NCI-H1048 (cell line): ENCODE data around the gene MRI1.
A peak's percentile ranks its signal among the peaks of the same experiment; 100 is the strongest.

Experiments used
- DNase-seq: peaks from one replicate; lab custom pipeline; 2025; lab: John Stamatoyannopoulos, UW

The MRI1 gene

DNA sequence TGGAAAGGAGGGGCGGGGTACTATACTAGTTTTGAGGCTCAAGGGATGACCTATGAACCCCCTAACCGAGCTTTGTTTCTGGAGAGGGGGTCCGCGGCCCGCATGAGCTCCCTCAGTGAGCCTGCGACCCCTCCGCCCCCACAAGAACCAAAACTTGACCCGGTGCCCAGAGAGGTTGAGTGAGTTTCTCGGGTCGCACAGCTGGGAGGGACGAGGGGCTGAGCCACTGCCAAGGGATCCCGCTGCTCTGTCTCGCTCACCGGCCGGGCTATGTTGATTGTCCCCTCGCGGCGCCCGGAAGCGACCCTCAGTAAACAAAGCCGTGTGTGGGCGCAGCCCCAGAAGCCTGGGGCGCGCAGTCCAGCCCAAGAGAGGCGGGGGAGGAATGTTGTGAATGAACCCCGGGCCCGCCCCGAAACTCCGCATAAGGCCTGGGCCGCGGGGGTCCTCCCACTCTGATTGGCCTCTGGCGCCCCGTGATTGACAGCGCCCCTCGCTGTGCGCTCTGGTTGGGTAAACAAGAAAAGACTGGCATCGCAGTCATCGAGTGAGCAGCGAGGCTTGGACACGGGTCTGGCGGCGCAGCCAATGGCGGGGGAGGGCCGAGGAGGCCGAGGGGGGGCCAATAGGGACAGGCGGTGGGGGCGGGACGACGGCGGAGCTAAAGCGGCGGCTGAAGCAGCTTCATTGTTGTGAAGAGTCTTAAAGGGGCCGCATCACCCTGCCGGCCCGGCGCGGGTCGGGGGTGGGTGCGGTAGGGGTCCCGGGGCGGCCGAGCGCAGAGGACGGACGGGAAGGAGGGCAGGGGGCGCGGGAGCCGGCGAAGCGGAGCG lies 30.7 kb downstream of the MRI1 start, which contains the start of gene ZSWIM4:
Gene ZSWIM4 (plus strand): TSS at position 687 of the 833 bp plus-strand sequence. CDS start 206 bp downstream, outside the sequence.
- DNase-seq: peak; percentile 98

DNA sequence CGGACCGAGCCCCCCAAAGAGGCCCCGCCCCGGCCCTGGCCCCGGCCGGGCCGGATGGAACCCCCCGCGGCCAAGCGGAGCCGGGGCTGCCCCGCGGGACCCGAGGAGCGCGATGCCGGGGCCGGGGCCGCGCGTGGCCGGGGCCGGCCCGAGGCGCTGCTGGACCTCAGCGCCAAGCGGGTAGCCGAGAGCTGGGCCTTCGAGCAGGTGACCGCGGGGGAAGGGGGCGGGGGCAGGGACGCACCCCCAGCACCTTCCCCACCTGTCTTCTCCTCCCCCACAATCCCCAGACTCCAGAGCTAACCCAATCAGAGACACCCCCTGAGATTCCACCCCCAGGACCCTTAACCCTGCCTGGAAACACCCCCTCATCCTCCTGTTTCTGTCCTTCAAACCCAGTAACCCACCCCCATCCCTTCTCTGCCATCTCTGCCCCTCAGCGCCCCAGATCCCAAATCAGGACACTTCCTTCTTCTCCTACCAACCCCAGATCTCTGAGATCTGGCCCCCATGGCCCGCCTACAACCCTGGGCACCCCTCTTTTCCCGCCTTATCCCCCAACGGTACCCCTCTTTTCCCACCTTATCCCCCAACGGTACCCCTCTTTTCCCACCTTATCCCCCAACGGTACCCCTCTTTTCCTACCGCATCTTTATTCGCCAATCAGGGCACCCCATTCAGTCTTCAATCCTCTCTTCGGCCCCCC lies 31.4 kb downstream of the MRI1 start:
- DNase-seq: no peak

- DNase-seq: no peak
These were observed 32.2 kb downstream of the MRI1 start for GRCh38 chr19:13796301-13797057.

GRCh38 chr19:13797058-13797440 lies 32.7 kb downstream of the MRI1 start:
- DNase-seq: no peak

DNA sequence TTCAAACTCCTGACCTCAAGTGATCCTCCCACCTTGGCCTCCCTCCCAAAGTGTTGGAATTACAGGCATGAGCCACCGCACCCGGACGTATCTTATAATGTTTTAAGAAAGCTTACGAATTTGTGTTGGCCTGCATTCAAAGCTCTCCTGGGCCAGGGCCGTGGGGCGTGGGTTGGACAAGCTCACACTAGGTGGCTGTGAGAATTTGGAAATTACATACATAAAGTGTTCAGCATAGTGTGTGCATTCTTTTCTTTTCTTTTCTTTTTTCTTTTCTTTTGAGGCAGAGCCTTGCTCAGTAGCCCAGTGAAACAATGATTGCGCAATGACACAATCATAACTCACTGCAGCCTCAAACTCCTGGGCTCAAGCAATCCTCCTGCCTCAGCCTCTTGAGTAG lies 33.5 kb downstream of the MRI1 start:
- DNase-seq: no peak

DNA sequence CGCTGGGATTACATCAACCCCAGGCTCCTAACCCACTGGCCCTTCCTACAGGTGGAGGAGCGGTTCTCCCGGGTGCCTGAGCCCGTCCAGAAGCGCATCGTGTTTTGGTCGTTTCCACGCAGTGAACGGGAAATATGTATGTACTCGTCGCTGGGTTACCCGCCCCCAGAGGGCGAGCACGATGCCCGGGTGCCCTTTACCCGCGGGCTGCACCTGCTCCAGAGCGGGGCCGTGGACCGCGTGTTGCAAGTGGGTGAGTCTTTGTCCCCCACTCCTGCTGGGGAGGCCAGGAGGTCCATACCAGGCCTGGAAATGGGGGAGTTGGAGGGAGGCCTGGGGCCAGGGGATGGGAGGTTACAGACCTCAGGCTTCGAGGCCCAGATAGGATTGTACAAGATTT lies 35.3 kb downstream of the MRI1 start:
- DNase-seq: no peak

DNA sequence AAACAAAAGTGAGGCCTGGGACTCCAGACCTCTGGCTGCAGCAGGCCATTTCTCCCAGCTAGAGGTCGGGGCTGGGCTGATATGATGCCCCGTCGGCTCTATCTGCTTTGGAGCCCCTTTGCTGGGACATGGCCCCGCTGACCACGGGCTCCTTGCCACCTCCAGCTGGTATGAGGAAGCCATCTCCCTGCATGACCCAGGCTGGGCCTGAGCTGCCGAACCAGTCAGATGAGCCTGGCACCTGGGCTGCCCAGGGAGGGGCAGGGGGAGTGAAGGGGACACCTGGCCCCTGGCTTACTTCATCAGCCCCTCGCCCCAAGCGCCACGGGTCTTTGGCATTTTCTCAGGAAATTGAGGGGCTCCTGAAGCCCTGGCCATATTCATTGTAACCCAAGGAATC lies 38.7 kb downstream of the MRI1 start:
- no peak for DNase-seq

GRCh38 chr19:13804830-13805683 lies 40.7 kb downstream of the MRI1 start:
- no peak for DNase-seq

DNA sequence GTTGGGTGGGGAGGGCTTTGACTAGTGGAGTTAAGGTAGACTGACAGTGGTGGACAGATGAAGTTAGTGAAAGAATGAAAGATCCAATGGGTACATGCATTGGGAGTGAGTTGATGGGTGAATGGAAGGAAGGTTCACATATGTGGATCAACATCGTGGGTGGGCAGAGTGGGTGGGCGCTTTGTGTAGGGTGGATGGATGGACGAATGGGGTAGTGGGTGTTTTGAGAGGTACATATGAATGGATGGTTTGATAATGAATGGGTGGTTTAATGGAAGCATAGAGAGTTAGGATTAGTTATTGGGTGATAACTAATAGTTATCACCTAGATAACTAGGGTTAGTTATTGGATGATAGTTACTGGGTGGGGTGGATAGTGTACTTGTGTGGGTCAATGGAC lies 42.4 kb downstream of the MRI1 start:
- no peak for DNase-seq

DNA sequence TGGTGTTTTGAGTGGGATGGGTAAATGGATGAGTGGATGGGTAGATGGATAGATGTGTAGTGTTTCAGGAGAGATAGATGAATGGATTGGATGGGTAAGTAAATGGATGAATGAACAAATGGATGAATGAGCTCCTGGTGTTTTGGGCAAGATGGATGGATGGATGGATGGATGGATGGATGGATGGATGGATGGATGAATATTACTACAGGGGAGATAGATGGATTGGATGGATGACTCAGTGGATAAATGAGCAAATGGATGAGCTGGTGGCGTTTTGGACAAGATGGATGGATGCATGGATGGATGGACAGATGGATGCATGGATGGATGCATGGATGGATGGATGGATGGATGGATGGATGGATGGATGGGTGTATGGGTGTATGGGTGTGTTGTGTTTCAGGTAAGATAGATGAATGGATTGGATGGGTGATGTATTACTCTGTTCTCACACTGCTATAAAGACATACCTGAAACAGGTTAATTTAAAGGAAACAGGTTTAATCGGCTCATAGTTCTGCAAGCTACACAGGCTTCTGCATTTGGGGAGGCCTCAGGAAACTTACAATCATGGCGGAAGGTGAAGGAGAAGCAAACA lies 43.2 kb downstream of the MRI1 start:
- DNase-seq: no peak

- DNase-seq: no peak
These were observed 44.5 kb downstream of the MRI1 start for GRCh38 chr19:13808856-13809255.

- DNase-seq: no peak
These were observed 48.2 kb downstream of the MRI1 start for GRCh38 chr19:13812544-13812943.

DNA sequence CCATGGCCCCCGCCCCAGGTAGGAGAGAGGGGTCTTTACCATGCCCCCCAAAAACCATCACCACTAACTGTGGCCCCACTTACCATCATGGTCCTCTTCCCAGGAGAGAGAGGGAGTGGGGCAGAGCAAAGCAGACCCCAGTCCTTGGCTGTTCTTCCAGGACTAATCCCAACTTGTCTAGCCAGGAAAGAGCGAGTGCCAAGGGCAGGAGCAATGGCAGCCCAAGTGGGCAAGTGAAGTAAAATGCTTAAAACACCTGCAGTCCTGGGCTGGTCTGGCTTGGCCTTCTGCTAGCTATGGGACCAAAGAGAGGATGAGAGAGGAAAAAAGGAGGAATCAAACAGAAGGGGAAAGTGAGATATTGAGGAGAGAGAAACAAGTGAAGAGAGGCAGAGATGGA lies 48.8 kb downstream of the MRI1 start:
- DNase-seq: no peak

- no peak for DNase-seq
These were observed 50.2 kb downstream of the MRI1 start for GRCh38 chr19:13814550-13814949.

DNA sequence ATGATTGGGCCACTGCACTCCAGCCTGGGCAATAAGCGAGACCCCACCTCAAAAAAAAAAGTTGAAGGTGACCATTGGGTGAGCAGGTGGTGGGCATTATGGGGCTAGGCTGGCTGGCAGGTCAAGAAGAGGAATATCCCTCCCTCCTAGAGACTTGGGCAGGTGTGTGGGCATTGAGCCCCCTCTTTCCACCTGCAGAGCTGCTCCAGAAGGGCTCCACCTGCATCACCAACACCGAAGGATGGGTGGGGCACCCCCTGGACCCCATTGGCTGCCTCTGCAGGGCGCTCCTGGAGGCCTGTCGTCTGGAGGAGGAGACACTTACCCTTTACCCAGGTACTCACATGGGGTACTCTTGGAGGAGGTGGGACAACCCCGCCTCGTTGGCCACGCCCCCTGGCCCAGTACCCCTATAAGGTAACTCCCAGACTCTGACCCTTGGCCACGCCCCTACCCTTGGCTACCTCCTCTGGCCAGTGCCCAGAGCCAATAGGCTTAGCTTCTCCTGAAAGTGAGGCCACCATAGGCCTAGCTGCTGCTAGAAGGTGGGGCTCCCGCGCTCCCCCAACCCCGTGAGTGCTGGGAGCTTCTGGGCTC lies 52.8 kb downstream of the MRI1 start:
- DNase-seq: peak; percentile 54

- peak; percentile 86 for DNase-seq
These were observed 53.5 kb downstream of the MRI1 start for GRCh38 chr19:13817615-13818371.

DNA sequence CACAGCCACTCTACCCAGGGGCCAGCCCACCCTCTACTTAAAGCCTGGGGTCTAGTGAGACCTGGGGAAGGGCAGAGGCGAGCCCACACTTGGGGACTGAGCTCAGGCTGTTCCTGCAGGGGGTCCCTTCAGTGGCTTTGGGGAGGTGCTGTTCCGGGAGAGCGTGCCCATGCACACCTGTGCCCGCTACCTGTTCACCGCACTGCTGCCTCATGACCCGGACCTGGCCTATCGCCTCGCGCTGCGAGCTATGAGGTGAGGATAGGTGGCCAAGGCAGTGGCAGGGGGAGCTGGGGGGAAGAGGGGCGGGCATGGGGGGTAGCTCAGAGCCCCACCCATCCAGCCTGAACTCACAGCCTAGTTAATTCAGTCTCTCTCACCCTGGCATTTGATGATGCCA lies 54.9 kb downstream of the MRI1 start:
- no peak for DNase-seq

DNA sequence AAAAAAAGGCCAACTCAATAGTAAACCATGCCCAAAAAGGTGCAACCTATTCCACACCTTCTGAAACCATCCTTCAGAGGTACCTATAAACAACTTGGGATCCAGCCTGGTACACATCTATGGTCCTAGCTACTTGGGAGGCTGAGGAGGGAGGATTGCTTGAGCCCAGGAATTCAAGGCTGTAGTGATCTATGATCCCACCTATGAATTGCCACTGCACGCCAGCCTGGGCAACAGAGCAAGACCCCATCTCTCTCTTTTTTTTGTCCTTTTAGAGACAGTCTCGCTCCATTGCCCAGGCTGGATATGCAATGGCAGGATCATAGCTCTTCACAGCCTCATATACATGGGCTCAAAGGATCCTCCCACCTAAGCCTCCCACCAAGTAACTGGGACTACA lies 57.0 kb downstream of the MRI1 start:
- no peak for DNase-seq

GRCh38 chr19:13823256-13823655 lies 58.9 kb downstream of the MRI1 start:
- no peak for DNase-seq
